ENCODE results near the gene ZNF507. TPM values are rescaled to one million over a fixed set of nuclear protein-coding genes. Genes with fewer than 3 reads are reported as not detected.
A peak's percentile ranks its signal among the peaks of the same experiment; 100 is the strongest.
"Not testable (repeated sequence)": the region's sequence is repeated elsewhere in the genome, so short reads cannot be mapped to it uniquely, and the experiment has no call there.

ZNF507 gene
- total RNA-seq, 1 donor from 2014 or later: 19.3 TPM

DNA sequence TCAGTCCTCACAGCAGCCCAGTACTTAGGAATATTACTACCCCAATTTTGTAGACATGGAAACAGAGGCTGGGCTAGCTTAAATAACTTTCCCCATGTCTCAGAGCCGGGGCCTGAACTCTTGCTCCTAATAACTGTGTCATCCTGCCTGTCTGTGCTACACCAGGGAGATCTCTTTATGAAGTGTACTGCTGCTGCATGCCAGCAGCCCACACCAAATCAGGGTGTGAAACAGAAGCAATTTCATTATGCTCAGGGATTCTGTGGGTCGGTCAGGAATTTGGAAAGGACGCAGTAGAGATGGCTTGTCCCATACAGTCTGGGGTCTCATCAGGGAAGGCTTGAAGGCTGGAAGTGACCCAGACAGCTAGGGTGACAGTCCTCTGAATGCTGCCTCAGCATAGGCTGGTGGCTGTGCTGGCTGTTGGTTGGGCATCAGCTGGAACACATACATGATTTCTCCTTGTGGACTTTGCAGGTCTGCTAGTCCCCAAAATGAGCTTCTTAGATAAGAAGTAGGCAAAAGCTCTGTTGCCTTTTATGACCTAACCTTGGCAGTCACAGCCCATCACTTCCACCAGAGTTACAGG lies 22.6 kb downstream of the ZNF507 start:
- H3K27me3 ChIP-seq (ENCODE audit: low read depth): no peaks in the 10 kb centered on the region
- peaks cover 32% of the 10 kb centered on the region for H3K36me3 ChIP-seq
- ATAC-seq (no peak), DNase-seq (no peak)
- no peak for TF ChIP-seq CTCF (IDR thresholded peaks at IDR 0.05)
- H3K4me1 ChIP-seq: peaks cover 11% of the 10 kb centered on the region
- H3K27ac ChIP-seq: no peak overlapping the region
- H3K9me3 ChIP-seq: no peaks in the 10 kb centered on the region
- no peak overlapping the region for H3K4me3 ChIP-seq
- intact Hi-C loops (cut with DNase I): no loop called here

GRCh38 chr19:32368787-32369186 lies 23.4 kb downstream of the ZNF507 start:
- Histone ChIP-seq H3K27ac (no peak overlapping the region), H3K4me3 (no peak overlapping the region), H3K27me3 (ENCODE audit: low read depth) (no peaks in the 10 kb centered on the region), H3K4me1 (peaks cover 11% of the 10 kb centered on the region), H3K36me3 (peaks cover 31% of the 10 kb centered on the region), H3K9me3 (no peaks in the 10 kb centered on the region)
- ATAC-seq (no peak), DNase-seq (no peak)
- intact Hi-C loops (cut with DNase I): no loop called here
- no peak for TF ChIP-seq CTCF (IDR thresholded peaks at IDR 0.05)

DNA sequence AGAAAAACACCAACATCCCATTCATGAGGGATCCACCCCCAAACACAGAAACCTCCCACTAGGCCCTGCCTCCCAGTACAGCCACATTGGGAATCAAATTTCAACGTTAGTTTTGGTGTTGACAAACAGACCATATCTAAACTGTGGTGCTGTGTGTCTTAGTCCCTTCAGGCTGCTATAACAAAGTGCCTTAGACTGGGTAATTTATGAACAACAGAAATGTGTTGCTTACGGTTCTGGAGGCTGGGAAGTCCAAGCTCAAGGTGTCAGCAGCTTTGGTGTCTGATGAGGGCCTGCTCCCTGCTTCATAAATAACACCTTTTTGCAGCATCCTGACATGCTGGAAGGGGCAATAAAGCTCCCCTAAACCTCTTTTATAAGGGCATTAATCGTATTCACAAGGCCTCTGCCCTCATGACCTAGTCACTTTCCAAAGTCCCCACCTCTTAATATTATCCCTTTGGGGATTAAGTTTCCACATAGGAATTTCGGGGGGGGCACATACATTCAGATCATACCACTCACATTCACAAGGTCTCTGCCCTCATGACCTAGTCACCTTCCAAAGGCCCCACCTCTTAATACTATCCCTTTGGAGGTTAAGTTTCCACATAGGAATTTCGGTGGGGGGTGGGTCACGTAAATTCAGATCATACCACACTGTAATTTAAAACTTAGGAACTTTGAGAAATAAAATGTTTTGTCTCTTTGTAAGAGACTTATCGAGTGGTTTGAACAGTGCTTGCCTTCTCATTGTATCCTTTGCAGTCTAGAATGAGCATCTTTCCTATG lies 27.5 kb downstream of the ZNF507 start:
- ATAC-seq (no peak), DNase-seq (no peak)
- Histone ChIP-seq H3K4me1 (peaks cover 15% of the 10 kb centered on the region), H3K27me3 (ENCODE audit: low read depth) (no peaks in the 10 kb centered on the region), H3K36me3 (peaks cover 31% of the 10 kb centered on the region), H3K4me3 (no peak overlapping the region), H3K9me3 (no peaks in the 10 kb centered on the region), H3K27ac (peak overlapping the region; percentile 19)
- TF ChIP-seq CTCF (IDR thresholded peaks at IDR 0.05): no peak
- intact Hi-C loops (cut with DNase I): no loop called here

GRCh38 chr19:32373585-32374295 lies 28.3 kb downstream of the ZNF507 start:
- peak; percentile 96 to 98 for ATAC-seq
- intact Hi-C loops (cut with DNase I): no loop called here
- DNase-seq: no peak

GRCh38 chr19:32374362-32374761 lies 29.0 kb downstream of the ZNF507 start:
- H3K9me3 ChIP-seq; DNase-seq; H3K4me3 ChIP-seq; H3K27ac ChIP-seq; H3K27me3 ChIP-seq (ENCODE audit: low read depth); ATAC-seq; intact Hi-C loops (cut with DNase I): not testable (repeated sequence)
- peaks cover 15% of the 10 kb centered on the region for H3K4me1 ChIP-seq
- peaks cover 42% of the 10 kb centered on the region for H3K36me3 ChIP-seq

More at GRCh38 chr19:32373585-32374295, 28.3 kb downstream of the ZNF507 start:
- Histone ChIP-seq H3K27ac (peak overlapping the region; percentile 19), H3K4me3 (no peak overlapping the region), H3K27me3 (ENCODE audit: low read depth) (no peaks in the 10 kb centered on the region), H3K9me3 (no peaks in the 10 kb centered on the region), H3K4me1 (peaks cover 15% of the 10 kb centered on the region), H3K36me3 (peaks cover 39% of the 10 kb centered on the region)
- no peak for TF ChIP-seq CTCF (IDR thresholded peaks at IDR 0.05)

DNA sequence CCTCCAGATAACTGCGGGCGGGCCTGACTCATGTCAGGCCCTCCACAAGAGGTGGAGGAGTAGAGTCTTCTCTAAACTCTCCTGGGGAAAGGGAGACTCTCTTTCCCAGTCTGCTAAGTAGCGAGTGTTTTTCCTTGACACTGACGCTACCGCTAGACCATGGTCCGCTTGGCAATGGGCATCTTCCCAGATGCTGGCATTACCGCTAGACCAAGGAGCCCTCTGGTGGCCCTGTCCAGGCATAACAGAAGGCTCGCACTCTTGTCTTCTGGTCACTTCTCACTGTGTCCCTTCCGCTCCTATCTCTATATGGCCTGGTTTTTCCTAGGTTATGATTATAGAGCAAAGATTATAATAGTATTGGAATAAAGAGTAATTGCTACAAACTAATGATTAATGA lies 31.7 kb downstream of the ZNF507 start:
- H3K27me3 ChIP-seq (ENCODE audit: low read depth); H3K9me3 ChIP-seq; DNase-seq; intact Hi-C loops (cut with DNase I); ATAC-seq; H3K27ac ChIP-seq; H3K4me3 ChIP-seq: not testable (repeated sequence)
- peaks cover 15% of the 10 kb centered on the region for H3K4me1 ChIP-seq
- peaks cover 52% of the 10 kb centered on the region for H3K36me3 ChIP-seq
